Loucy (cell line): ENCODE results near the gene NDC1.
A peak's percentile ranks its signal among the peaks of the same experiment; 100 is the strongest.

Experiments
- H2AFZ ChIP-seq: fragments of 200-600 bp; sonication (generic); 2 replicates; pipeline ENCODE4 v1.6.0; 2016; ENCODE audit warnings: antibody characterized with exemption, mild to moderate bottlenecking, low read length, moderate library complexity
- H3F3A ChIP-seq: fragments of 200-600 bp; 2 replicates; pipeline ENCODE4 v1.6.0; 2016; ENCODE audit warnings: antibody characterized with exemption, low read depth, mild to moderate bottlenecking
- H3K27me3 ChIP-seq: fragments of 200-600 bp; sonication (generic); 2 replicates; pipeline ENCODE4 v1.6.1; 2014; ENCODE audit warnings: low read length, mild to moderate bottlenecking; ENCODE audit not compliant: insufficient read depth, poor library complexity, severe bottlenecking
- H3K36me3 ChIP-seq: fragments of 200-600 bp; sonication (generic); 2 replicates; pipeline ENCODE4 v1.6.1; 2016; ENCODE audit warnings: low read length; ENCODE audit not compliant: insufficient read depth
- H3K4me1 ChIP-seq: fragments of 200-600 bp; sonication (generic); 2 replicates; pipeline ENCODE4 v1.5.1; 2014; ENCODE audit warnings: low read length, mild to moderate bottlenecking; ENCODE audit not compliant: insufficient read depth, poor library complexity, severe bottlenecking
- H3K4me2 ChIP-seq: fragments of 200-600 bp; sonication (generic); 2 replicates; pipeline ENCODE4 v1.6.0; 2014; ENCODE audit warnings: antibody characterized with exemption, low read length, low read depth, mild to moderate bottlenecking; ENCODE audit not compliant: poor library complexity, severe bottlenecking
- H3K4me3 ChIP-seq: fragments of 200-600 bp; sonication (generic); 2 replicates; pipeline ENCODE4 v1.5.1; 2014; ENCODE audit warnings: low read length, mild to moderate bottlenecking, mixed read lengths; ENCODE audit not compliant: poor library complexity, severe bottlenecking
- H3K79me2 ChIP-seq: fragments of 200-600 bp; sonication (generic); 2 replicates; pipeline ENCODE4 v1.6.1; 2014; ENCODE audit warnings: low read length; ENCODE audit not compliant: insufficient read depth
- H3K9ac ChIP-seq: fragments of 200-600 bp; sonication (generic); 2 replicates; pipeline ENCODE4 v1.6.0; 2014; ENCODE audit warnings: mild to moderate bottlenecking, low read depth, low read length, moderate library complexity; ENCODE audit not compliant: poor library complexity, severe bottlenecking
- H3K9me2 ChIP-seq: fragments of 200-600 bp; sonication (generic); replicated peaks from 2 replicates; pipeline ENCODE4 v1.6.1; 2016; ENCODE audit warnings: low read depth, low read length, mixed read lengths
- H3K9me3 ChIP-seq: fragments of 200-600 bp; sonication (generic); 2 replicates; pipeline ENCODE4 v1.6.1; 2014; ENCODE audit warnings: mild to moderate bottlenecking, antibody characterized with exemption, low read length, low read depth; ENCODE audit not compliant: insufficient read depth
- H4K20me1 ChIP-seq: fragments of 200-600 bp; sonication (generic); 2 replicates; pipeline ENCODE4 v1.6.0; 2014; ENCODE audit warnings: antibody characterized with exemption, low read length, mild to moderate bottlenecking; ENCODE audit not compliant: insufficient read depth, poor library complexity, severe bottlenecking
- CTCF ChIP-seq: fragments of 200-600 bp; sonication (generic); conservative IDR thresholded peaks from 2 replicates; pipeline ENCODE4 v1.5.1; 2014; ENCODE audit warnings: mild to moderate bottlenecking, antibody characterized with exemption, low read length
- EZH2phosphoT487 ChIP-seq: fragments of 200-600 bp; IDR thresholded peaks from 2 replicates; pipeline ENCODE4 v1.6.1; 2018; ENCODE audit warnings: antibody characterized with exemption, mild to moderate bottlenecking, moderate library complexity, borderline replicate concordance

NDC1 gene

GRCh38 chr1:53868565-53868964 lies 30.5 kb upstream of the NDC1 start:
- Histone ChIP-seq H3K4me1 (no peaks in the 10 kb centered on the region), H3F3A (no peaks in the 10 kb centered on the region), H3K27me3 (no peaks in the 10 kb centered on the region), H4K20me1 (no peaks in the 10 kb centered on the region), H3K79me2 (no peaks in the 10 kb centered on the region), H3K9me2 (no peaks in the 10 kb centered on the region), H3K4me2 (no peak overlapping the region), H3K36me3 (peaks cover 19% of the 10 kb centered on the region; the same call in 1 of the 2 replicates), H3K4me3 (no peak overlapping the region), H3K9me3 (no peaks in the 10 kb centered on the region), H3K9ac (no peak overlapping the region), H2AFZ (no peak overlapping the region)
- TF ChIP-seq EZH2phosphoT487 (no peak), CTCF (no peak)

GRCh38 chr1:53862507-53862906 lies 24.4 kb upstream of the NDC1 start:
- no peaks in the 10 kb centered on the region for H3K79me2 ChIP-seq
- H3K9me2 ChIP-seq = no peaks in the 10 kb centered on the region
- H3K4me2 ChIP-seq = no peak overlapping the region
- peaks cover 13% of the 10 kb centered on the region; the same call in 1 of the 2 replicates for H3K36me3 ChIP-seq
- no peaks in the 10 kb centered on the region for H3K27me3 ChIP-seq
- no peak overlapping the region for H3K4me3 ChIP-seq
- H2AFZ ChIP-seq = no peak overlapping the region
- no peaks in the 10 kb centered on the region for H4K20me1 ChIP-seq
- no peaks in the 10 kb centered on the region for H3F3A ChIP-seq
- no peaks in the 10 kb centered on the region for H3K4me1 ChIP-seq
- TF ChIP-seq EZH2phosphoT487 = no peak
- no peak for TF ChIP-seq CTCF
- H3K9me3 ChIP-seq = no peaks in the 10 kb centered on the region
- H3K9ac ChIP-seq = no peak overlapping the region

GRCh38 chr1:53860967-53861411 lies 22.9 kb upstream of the NDC1 start:
- Histone ChIP-seq H3K36me3 (peaks cover 8% of the 10 kb centered on the region; the same call in 1 of the 2 replicates), H2AFZ (no peak overlapping the region), H4K20me1 (no peaks in the 10 kb centered on the region), H3K4me1 (no peaks in the 10 kb centered on the region), H3K9ac (no peak overlapping the region), H3F3A (no peaks in the 10 kb centered on the region), H3K79me2 (no peaks in the 10 kb centered on the region), H3K9me2 (no peaks in the 10 kb centered on the region), H3K4me3 (no peak overlapping the region), H3K9me3 (no peaks in the 10 kb centered on the region), H3K27me3 (no peaks in the 10 kb centered on the region), H3K4me2 (no peak overlapping the region)
- peak; percentile 97 for TF ChIP-seq CTCF
- TF ChIP-seq EZH2phosphoT487 = no peak
